HepG2 (cell line): Measurements from ENCODE around the gene INPP5E. TPM values are rescaled to one million over a fixed set of nuclear protein-coding genes. Genes with fewer than 3 reads are reported as not detected.

Experiments used
- ATAD3A ChIP-seq: sonication (generic); formaldehyde crosslinking; IDR thresholded peaks from 2 replicates; pipeline ENCODE4 v1.4.0; 2020; ENCODE audit warnings: missing genetic modification reagents
- CC2D1A ChIP-seq: sonication (generic); formaldehyde crosslinking; IDR thresholded peaks from 2 replicates; pipeline ENCODE4 v1.8.1; 2023; ENCODE audit warnings: mild to moderate bottlenecking, missing genetic modification reagents
- DNMT3B ChIP-seq: conservative IDR thresholded peaks from 2 replicates; pipeline ENCODE4 v1.6.1; 2016; ENCODE audit warnings: missing biosample characterization, control low read depth
- GABPA ChIP-seq, 2 experiments: IDR thresholded peaks; 2 replicates each; pipeline ENCODE4 v1.6.1; 2011 to 2016; ENCODE audit warnings: low read depth in 2 of 2, low read length in 1 of 2, missing biosample characterization in 1 of 2, missing genetic modification characterization in 1 of 2
- GTF2F1 ChIP-seq: fragments of 150-350 bp; IDR thresholded peaks from 2 replicates; pipeline ENCODE4 v1.6.1; 2014; ENCODE audit warnings: low read length
- HMG20A ChIP-seq: IDR thresholded peaks from 2 replicates; pipeline ENCODE4 v1.6.1; 2016; ENCODE audit warnings: borderline replicate concordance
- MED1 ChIP-seq: sonication (generic); formaldehyde crosslinking; IDR thresholded peaks from 2 replicates; pipeline ENCODE4 v1.4.0; 2020; ENCODE audit warnings: missing genetic modification reagents
- MTERF4 ChIP-seq: sonication (generic); formaldehyde crosslinking; IDR thresholded peaks from 2 replicates; pipeline ENCODE4 v1.8.0; 2023; ENCODE audit warnings: mild to moderate bottlenecking, missing genetic modification reagents
- MTF2 ChIP-seq: sonication (generic); formaldehyde crosslinking; IDR thresholded peaks from 2 replicates; pipeline ENCODE4 v1.5.0; 2020; ENCODE audit warnings: missing genetic modification reagents, borderline replicate concordance
- NKX3-1 ChIP-seq: sonication (generic); formaldehyde crosslinking; IDR thresholded peaks from 2 replicates; pipeline ENCODE4 v1.5.0; 2020; ENCODE audit warnings: missing genetic modification reagents
- PITX1 ChIP-seq: sonication (generic); formaldehyde crosslinking; IDR thresholded peaks from 2 replicates; pipeline ENCODE4 v1.5.1; 2020; ENCODE audit warnings: mild to moderate bottlenecking, missing genetic modification reagents
- ZFY ChIP-seq: sonication (generic); formaldehyde crosslinking; IDR thresholded peaks from 2 replicates; pipeline ENCODE4 v1.4.0; 2020; ENCODE audit warnings: missing genetic modification reagents
- ZNF230 ChIP-seq: sonication (generic); formaldehyde crosslinking; IDR thresholded peaks from 2 replicates; pipeline ENCODE4 v1.4.0; 2020; ENCODE audit warnings: mild to moderate bottlenecking, missing genetic modification reagents
- ZNF570 ChIP-seq: sonication (generic); formaldehyde crosslinking; IDR thresholded peaks from 2 replicates; pipeline ENCODE4 v1.4.0; 2020; ENCODE audit warnings: mild to moderate bottlenecking, missing genetic modification reagents, borderline replicate concordance
- ZNF674 ChIP-seq: sonication (generic); formaldehyde crosslinking; IDR thresholded peaks from 2 replicates; pipeline ENCODE4 v1.5.0; 2020; ENCODE audit warnings: low read depth, mild to moderate bottlenecking, missing genetic modification reagents
- ZNF816 ChIP-seq: sonication (generic); formaldehyde crosslinking; IDR thresholded peaks from 2 replicates; pipeline ENCODE4 v1.8.0; 2022; ENCODE audit warnings: missing genetic modification reagents, mild to moderate bottlenecking, borderline replicate concordance
- polyA plus RNA-seq, 8 experiments: library from polyadenylated mRNA; depleted of rRNA in 3 of 8; stranded (reverse) in 7 of 8; unstranded in 1 of 8; fragments of >200 nt; fragmentation: Illumina TruSeq in 4 of 8; extraction: Trizol in 4 of 8; gene quantifications; 2 replicates each; pipeline versions ENCODE4 v1.2.1 to v1.2.3, GENCODE V29; 2011 to 2016; ENCODE audit warnings: low read depth in 4 of 8, missing spikeins in 1 of 8, mixed read lengths in 1 of 8; ENCODE audit not compliant: insufficient read depth in 1 of 8
- total RNA-seq, 5 experiments: library from RNA; depleted of rRNA; stranded (reverse); fragments of >200 nt; fragmentation: Illumina TruSeq; extraction: Trizol; gene quantifications; 2 replicates each; pipeline ENCODE4 v1.2.3, GENCODE V29; 2016; ENCODE audit warnings: low read depth in 1 of 5
- TF ChIP-seq, protein P1 (sequence below): sonication (generic); formaldehyde crosslinking; IDR thresholded peaks from 2 replicates; pipeline ENCODE4 v1.9.0; 2021; ENCODE audit warnings: mild to moderate bottlenecking, missing genetic modification reagents
- TF ChIP-seq, protein P2 (sequence below): sonication (generic); formaldehyde crosslinking; IDR thresholded peaks from 2 replicates; pipeline ENCODE4 v1.4.0; 2020; ENCODE audit warnings: mild to moderate bottlenecking, low read depth, missing genetic modification reagents
- TF ChIP-seq, protein P3 (sequence below): sonication (generic); formaldehyde crosslinking; IDR thresholded peaks from 2 replicates; pipeline ENCODE4 v1.4.0; 2020; ENCODE audit warnings: missing genetic modification reagents

INPP5E gene
- total and polyA plus RNA-seq, 2 of the 13 experiments (the other 11 are each of a cell fraction or from before 2014, with no cell fraction given), result 5.5 TPM

DNA sequence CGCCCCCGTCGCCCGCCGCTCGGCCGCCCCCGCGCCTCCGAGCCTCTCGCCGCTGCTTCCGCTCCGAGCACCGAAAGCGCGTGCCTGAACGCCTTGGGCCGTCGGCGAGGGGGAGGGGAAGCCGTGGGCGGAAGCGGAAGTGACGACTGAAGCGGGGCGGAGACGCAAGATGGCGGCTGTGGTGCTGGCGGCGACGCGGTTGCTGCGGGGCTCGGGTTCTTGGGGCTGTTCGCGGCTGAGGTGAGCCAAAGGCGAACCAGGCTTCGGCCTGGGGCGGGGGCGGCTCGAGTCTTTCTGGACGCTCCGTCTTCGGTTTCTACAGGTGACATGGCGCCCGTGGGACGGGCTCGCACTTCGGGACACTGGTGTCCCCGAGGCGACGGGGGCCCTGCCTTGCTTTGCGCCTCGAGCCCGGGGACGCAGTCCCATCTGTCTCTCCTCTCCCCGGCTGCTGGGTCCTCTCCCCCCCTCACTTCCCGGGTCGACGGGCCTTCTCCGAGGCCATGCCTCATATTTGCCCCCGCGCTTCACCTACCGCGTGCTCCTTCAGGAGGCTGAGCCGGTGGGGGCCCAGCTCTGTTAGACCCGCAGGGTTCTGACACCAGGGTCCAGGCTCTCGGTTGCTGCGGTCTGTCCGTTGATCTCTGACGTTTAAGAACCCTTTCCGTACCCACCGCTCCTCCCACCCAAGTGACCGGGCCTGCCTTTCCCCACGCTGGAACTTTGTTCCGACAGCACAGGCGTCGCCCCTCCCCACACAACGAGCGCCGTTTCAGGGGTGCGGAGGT lies 29.0 kb downstream of the INPP5E start, which contains the start of the genes ENTR1 and PMPCA (continued):
- TF ChIP-seq HMG20A (CRISPR knock-in tag), result 0 out of 2 replicates have a peak, but pooled peaks have one; percentile 23
- no peak for TF ChIP-seq ZNF816
- no peak for TF ChIP-seq ZNF230 (CRISPR knock-in tag)
- peak; percentile 70; the same call in 1 of the 2 replicates for TF ChIP-seq PITX1 (CRISPR knock-in tag)
- TF ChIP-seq NKX3-1 (CRISPR knock-in tag), result peak; percentile 47; the same call in 1 of the 2 replicates
- TF ChIP-seq, protein P1, sequence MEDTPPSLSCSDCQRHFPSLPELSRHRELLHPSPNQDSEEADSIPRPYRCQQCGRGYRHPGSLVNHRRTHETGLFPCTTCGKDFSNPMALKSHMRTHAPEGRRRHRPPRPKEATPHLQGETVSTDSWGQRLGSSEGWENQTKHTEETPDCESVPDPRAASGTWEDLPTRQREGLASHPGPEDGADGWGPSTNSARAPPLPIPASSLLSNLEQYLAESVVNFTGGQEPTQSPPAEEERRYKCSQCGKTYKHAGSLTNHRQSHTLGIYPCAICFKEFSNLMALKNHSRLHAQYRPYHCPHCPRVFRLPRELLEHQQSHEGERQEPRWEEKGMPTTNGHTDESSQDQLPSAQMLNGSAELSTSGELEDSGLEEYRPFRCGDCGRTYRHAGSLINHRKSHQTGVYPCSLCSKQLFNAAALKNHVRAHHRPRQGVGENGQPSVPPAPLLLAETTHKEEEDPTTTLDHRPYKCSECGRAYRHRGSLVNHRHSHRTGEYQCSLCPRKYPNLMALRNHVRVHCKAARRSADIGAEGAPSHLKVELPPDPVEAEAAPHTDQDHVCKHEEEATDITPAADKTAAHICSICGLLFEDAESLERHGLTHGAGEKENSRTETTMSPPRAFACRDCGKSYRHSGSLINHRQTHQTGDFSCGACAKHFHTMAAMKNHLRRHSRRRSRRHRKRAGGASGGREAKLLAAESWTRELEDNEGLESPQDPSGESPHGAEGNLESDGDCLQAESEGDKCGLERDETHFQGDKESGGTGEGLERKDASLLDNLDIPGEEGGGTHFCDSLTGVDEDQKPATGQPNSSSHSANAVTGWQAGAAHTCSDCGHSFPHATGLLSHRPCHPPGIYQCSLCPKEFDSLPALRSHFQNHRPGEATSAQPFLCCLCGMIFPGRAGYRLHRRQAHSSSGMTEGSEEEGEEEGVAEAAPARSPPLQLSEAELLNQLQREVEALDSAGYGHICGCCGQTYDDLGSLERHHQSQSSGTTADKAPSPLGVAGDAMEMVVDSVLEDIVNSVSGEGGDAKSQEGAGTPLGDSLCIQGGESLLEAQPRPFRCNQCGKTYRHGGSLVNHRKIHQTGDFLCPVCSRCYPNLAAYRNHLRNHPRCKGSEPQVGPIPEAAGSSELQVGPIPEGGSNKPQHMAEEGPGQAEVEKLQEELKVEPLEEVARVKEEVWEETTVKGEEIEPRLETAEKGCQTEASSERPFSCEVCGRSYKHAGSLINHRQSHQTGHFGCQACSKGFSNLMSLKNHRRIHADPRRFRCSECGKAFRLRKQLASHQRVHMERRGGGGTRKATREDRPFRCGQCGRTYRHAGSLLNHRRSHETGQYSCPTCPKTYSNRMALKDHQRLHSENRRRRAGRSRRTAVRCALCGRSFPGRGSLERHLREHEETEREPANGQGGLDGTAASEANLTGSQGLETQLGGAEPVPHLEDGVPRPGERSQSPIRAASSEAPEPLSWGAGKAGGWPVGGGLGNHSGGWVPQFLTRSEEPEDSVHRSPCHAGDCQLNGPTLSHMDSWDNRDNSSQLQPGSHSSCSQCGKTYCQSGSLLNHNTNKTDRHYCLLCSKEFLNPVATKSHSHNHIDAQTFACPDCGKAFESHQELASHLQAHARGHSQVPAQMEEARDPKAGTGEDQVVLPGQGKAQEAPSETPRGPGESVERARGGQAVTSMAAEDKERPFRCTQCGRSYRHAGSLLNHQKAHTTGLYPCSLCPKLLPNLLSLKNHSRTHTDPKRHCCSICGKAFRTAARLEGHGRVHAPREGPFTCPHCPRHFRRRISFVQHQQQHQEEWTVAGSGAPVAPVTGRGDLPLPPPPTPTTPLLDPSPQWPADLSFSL, result no peak
- TF ChIP-seq, protein P2, sequence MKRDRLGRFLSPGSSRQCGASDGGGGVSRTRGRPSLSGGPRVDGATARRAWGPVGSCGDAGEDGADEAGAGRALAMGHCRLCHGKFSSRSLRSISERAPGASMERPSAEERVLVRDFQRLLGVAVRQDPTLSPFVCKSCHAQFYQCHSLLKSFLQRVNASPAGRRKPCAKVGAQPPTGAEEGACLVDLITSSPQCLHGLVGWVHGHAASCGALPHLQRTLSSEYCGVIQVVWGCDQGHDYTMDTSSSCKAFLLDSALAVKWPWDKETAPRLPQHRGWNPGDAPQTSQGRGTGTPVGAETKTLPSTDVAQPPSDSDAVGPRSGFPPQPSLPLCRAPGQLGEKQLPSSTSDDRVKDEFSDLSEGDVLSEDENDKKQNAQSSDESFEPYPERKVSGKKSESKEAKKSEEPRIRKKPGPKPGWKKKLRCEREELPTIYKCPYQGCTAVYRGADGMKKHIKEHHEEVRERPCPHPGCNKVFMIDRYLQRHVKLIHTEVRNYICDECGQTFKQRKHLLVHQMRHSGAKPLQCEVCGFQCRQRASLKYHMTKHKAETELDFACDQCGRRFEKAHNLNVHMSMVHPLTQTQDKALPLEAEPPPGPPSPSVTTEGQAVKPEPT (CRISPR knock-in tag), result no peak
- TF ChIP-seq ZFY, result peak; percentile 74
- peak; percentile 55 for TF ChIP-seq MED1 (CRISPR knock-in tag)
- peak; percentile 94 for TF ChIP-seq GABPA (IDR thresholded peaks at IDR 0.05; ENCODE audit: low read depth, low read length)
- TF ChIP-seq GABPA (CRISPR knock-in tag; IDR thresholded peaks at IDR 0.05; ENCODE audit: low read depth), result peak; percentile 95
- TF ChIP-seq MTF2, result no peak; the same call in 1 of the 2 replicates
- no peak for TF ChIP-seq ZNF674
- TF ChIP-seq ATAD3A (CRISPR knock-in tag), result no peak
- no peak for TF ChIP-seq ZNF570 (CRISPR knock-in tag)
- TF ChIP-seq CC2D1A (CRISPR knock-in tag), result 0 out of 2 replicates have a peak, but pooled peaks have one; percentile 45
- TF ChIP-seq, protein P3, sequence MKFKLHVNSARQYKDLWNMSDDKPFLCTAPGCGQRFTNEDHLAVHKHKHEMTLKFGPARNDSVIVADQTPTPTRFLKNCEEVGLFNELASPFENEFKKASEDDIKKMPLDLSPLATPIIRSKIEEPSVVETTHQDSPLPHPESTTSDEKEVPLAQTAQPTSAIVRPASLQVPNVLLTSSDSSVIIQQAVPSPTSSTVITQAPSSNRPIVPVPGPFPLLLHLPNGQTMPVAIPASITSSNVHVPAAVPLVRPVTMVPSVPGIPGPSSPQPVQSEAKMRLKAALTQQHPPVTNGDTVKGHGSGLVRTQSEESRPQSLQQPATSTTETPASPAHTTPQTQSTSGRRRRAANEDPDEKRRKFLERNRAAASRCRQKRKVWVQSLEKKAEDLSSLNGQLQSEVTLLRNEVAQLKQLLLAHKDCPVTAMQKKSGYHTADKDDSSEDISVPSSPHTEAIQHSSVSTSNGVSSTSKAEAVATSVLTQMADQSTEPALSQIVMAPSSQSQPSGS (CRISPR knock-in tag), result peak; percentile 53; the same call in 1 of the 2 replicates
- no peak; the same call in 1 of the 2 replicates for TF ChIP-seq DNMT3B
- TF ChIP-seq GTF2F1, result no peak
- TF ChIP-seq MTERF4, result no peak
